GM10248 (cell line): ENCODE results near the gene PIGN.

Experiments
- CTCF ChIA-PET: fragments of 300-600 bp; sonication (Branson Sonifier 250); formaldehyde crosslinking; extraction: SDS; loops from one replicate; lab custom pipeline; 2021; ENCODE audit warnings: antibody characterized with exemption; lab: Yijun Ruan, JAX
- POLR2A ChIA-PET: fragments of 350-650 bp; sonication (Branson Sonifier 250); formaldehyde crosslinking; extraction: SDS; loops from one replicate; lab custom pipeline; 2020; ENCODE audit warnings: antibody characterized with exemption; lab: Yijun Ruan, JAX
- DNase-seq: peaks from one replicate; pipeline ENCODE4 v3.0.0; 2012; ENCODE audit errors: extremely low spot score
- TF ChIP-seq, protein P1 (sequence below): IDR thresholded peaks from 2 replicates; pipeline ENCODE4 v1.5.1; 2012; ENCODE audit warnings: mild to moderate bottlenecking, low read depth; ENCODE audit errors: extremely low read depth, missing control alignments, control extremely low read depth

Gene PIGN

GRCh38 chr18:61993831-61994230 lies 193.0 kb downstream of the PIGN start:
- POLR2A ChIA-PET, result no interaction called here
- no peak for DNase-seq
- TF ChIP-seq, protein P1, sequence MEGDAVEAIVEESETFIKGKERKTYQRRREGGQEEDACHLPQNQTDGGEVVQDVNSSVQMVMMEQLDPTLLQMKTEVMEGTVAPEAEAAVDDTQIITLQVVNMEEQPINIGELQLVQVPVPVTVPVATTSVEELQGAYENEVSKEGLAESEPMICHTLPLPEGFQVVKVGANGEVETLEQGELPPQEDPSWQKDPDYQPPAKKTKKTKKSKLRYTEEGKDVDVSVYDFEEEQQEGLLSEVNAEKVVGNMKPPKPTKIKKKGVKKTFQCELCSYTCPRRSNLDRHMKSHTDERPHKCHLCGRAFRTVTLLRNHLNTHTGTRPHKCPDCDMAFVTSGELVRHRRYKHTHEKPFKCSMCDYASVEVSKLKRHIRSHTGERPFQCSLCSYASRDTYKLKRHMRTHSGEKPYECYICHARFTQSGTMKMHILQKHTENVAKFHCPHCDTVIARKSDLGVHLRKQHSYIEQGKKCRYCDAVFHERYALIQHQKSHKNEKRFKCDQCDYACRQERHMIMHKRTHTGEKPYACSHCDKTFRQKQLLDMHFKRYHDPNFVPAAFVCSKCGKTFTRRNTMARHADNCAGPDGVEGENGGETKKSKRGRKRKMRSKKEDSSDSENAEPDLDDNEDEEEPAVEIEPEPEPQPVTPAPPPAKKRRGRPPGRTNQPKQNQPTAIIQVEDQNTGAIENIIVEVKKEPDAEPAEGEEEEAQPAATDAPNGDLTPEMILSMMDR, result no peak
- CTCF ChIA-PET, result interaction anchor here (1.0 kb wide), 1 partner anchor 9 kb away, joined by 3 read pairs; no protein-coding TSS in a partner anchor

GRCh38 chr18:61992923-61993322 lies 193.9 kb downstream of the PIGN start:
- ChIA-PET POLR2A (no interaction called here), CTCF (no interaction called here)

DNA sequence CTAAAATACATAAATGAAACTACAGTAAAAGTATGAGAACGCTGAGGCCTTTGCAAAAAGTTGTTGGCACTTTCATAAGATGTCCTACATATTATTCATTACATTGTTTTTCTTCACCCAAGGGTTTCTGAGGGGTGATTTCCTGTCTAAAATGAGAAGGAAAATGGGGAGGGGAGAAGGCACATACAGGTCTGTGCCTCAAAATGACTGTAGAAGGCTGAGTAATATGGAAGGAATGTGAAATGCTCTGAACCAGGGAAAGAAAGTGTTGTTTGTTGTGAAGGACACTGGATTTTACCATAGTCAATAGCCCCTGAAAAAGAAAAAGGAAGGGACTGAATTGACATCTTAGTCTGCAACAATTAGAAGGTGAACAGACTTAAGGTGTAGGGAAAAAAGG lies 194.6 kb downstream of the PIGN start:
- DNase-seq, result no peak
- POLR2A ChIA-PET, result no interaction called here

More at GRCh38 chr18:61992923-61993322, 193.9 kb downstream of the PIGN start:
- DNase-seq, result no peak
- TF ChIP-seq, protein P1, result no peak

DNA sequence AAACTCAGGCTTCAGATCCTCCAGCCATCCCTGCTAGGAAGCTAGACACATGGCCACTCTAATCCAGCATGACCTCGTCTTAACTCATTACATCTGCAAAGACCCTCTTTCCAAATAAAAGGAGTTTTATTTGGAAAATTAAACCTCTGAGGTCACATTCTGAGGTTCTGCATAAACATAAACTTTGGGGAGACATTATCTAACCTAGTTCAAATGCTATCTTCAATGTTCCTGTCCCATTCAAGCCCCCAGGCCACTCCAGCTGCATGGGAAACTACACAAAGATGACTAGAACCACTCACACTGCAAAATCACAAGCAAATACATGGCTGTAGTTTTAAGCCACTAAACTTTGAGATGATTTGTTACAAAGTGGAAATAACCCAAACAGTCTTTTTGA lies 195.0 kb downstream of the PIGN start:
- ChIA-PET POLR2A (no interaction called here), CTCF (interaction anchor here (1.2 kb wide), 1 partner anchor 50 kb away, joined by 3 read pairs; no protein-coding TSS in a partner anchor)
- TF ChIP-seq, protein P1, result no peak
- no peak for DNase-seq

More for the DNA sequence above, 194.6 kb downstream of the PIGN start:
- CTCF ChIA-PET, result no interaction called here
- TF ChIP-seq, protein P1, result no peak

DNA sequence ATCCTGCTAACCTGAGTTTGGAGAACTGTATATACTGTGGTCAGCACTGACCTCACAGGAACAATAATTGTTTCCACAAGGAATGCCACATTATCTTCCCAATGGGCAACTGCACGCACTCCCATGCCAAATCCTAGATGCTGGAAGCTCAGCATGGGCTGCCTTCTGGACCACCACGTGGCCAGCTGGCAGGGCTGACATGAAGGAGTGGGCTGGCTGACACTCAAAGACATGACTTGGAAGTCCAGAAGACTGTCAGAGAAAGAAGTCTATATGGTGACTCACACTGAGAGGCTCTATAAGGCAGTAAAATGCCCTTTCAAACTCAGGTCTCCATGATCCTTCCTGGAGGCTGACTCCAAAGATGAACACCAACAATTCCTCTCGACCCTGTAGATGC lies 195.7 kb downstream of the PIGN start:
- TF ChIP-seq, protein P1, result no peak
- no peak for DNase-seq
- ChIA-PET POLR2A (no interaction called here), CTCF (interaction anchor here (1.2 kb wide), 1 partner anchor 49 kb away, joined by 3 read pairs; no protein-coding TSS in a partner anchor)
